Motor neuron (in vitro differentiated cells): ENCODE data around the gene TCFL5. TPM values are rescaled to one million over a fixed set of nuclear protein-coding genes. Genes with fewer than 3 reads are reported as not detected.

Experiments used
- ATAC-seq, 8 experiments: fragments of 200-7000 bp; cut with Tn5 transposase; replicated peaks in 6 of 8; 2 replicates each; pipeline ENCODE4 v1.8.0; 2021; ENCODE audit warnings: mild to moderate bottlenecking in 8 of 8, moderate library complexity in 8 of 8
- H3K27ac ChIP-seq, 2 donors: fragments of 250-450 bp; sonication (Bioruptor Pico); 2 replicates each; pipeline ENCODE4 v1.9.0; 2021; ENCODE audit warnings: antibody characterized with exemption in 2 of 2, mild to moderate bottlenecking in 2 of 2, moderate library complexity in 1 of 2
- H3K4me1 ChIP-seq, 2 donors: fragments of 250-450 bp; sonication (Bioruptor Pico); replicated peaks in 1 of 2; 2 replicates each; pipeline ENCODE4 v1.6.1; 2021; ENCODE audit warnings: antibody characterized with exemption in 2 of 2, mild to moderate bottlenecking in 2 of 2, moderate library complexity in 1 of 2
- H3K4me3 ChIP-seq, 5 donors: fragments of 250-450 bp; sonication (Bioruptor Pico); 2 replicates each; pipeline ENCODE4 v1.9.0; 2021; ENCODE audit warnings: antibody characterized with exemption in 5 of 5, mild to moderate bottlenecking in 5 of 5, moderate library complexity in 4 of 5
- WGBS, 10 experiments: fragments of 450-650 bp; shearing (Covaris generic); methylation state at CpG; one replicate each; pipeline ENCODE4 v1.0.0; 2022; 5-methylcytosine and 5-hydroxymethylcytosine counted together
- in situ Hi-C, 9 experiments: fragments of 400-800 bp; cut with MboI; loops; one replicate each; pipeline ENCODE4 v1.15.0; 2021; ENCODE audit warnings: low sequenced_read_pairs in 9 of 9, low pct_unique_long_range_greater_than_20kb in 2 of 9; ENCODE audit not compliant: unreplicated experiment in 9 of 9
- total RNA-seq, 8 experiments: library from RNA; unstranded; fragments of 300-600 nt; gene quantifications; 2 replicates each; pipeline versions ENCODE4 v1.2.3 to v1.2.4, GENCODE V29; 2022

TCFL5 gene
- total RNA-seq, 8 experiments from 2014 or later: 7.0 to 14.0 (median 9.9) TPM

GRCh38 chr20:62839816-62840215, 21.8 kb downstream of the TCFL5 start:
- ATAC-seq: peak in 5 of 8 experiments; percentile 7 to 19 (median 11)
- in situ Hi-C loops: no loop called here
- no peak overlapping the region for H3K27ac ChIP-seq
- WGBS, 10 experiments: no CpG with 5 or more reads among the region's 11 CpGs
- no peaks in the 10 kb centered on the region for H3K4me1 ChIP-seq
- no peak overlapping the region for H3K4me3 ChIP-seq

- Histone ChIP-seq H3K27ac (no peak overlapping the region), H3K4me3 (no peak overlapping the region), H3K4me1 (no peaks in the 10 kb centered on the region)
- 40 to 100% (median 80%) methylated on average over 1 to 4 of the region's 8 CpGs; no CpG with 5 or more reads in 3 of the 10 experiments for WGBS, 10 experiments
- in situ Hi-C loops: no loop called here
- peak in 2 of 8 experiments; percentile 9 to 24 for ATAC-seq
Observed at GRCh38 chr20:62839261-62839660, 22.4 kb downstream of the TCFL5 start.

- Histone ChIP-seq H3K4me3 (no peak overlapping the region), H3K4me1 (no peaks in the 10 kb centered on the region), H3K27ac (no peak overlapping the region)
- peak in 3 of 8 experiments; percentile 91 to 97 (median 95) for ATAC-seq
- WGBS, 10 experiments: 5 to 97% (median 92%) methylated on average over 4 to 19 of the region's 27 CpGs; no CpG with 5 or more reads in 1 of the 10 experiments
- in situ Hi-C loops: no loop called here
Observed at GRCh38 chr20:62838128-62838891, 23.3 kb downstream of the TCFL5 start.

GRCh38 chr20:62837790-62838127, 23.9 kb downstream of the TCFL5 start:
- H3K4me1 ChIP-seq: peaks cover 2% of the 10 kb centered on the region in 2 donors
- peak in 3 of 8 experiments; percentile 13 to 38 (median 27) for ATAC-seq
- H3K4me3 ChIP-seq: no peak overlapping the region
- H3K27ac ChIP-seq: no peak overlapping the region
- in situ Hi-C loops: no loop called here
- 33 to 100% (median 87%) methylated on average over 1 to 7 of the region's 8 CpGs; no CpG with 5 or more reads in 1 of the 10 experiments for WGBS, 10 experiments

- in situ Hi-C loops: no loop called here
- Histone ChIP-seq H3K4me3 (no peak overlapping the region), H3K4me1 (peaks cover 5 to 10% of the 10 kb centered on the region in 2 donors), H3K27ac (no peak overlapping the region)
- 83 to 100% (median 90%) methylated on average over 1 to 2 of the region's 19 CpGs; no CpG with 5 or more reads in 7 of the 10 experiments for WGBS, 10 experiments
- ATAC-seq: no peak
Observed at GRCh38 chr20:62836967-62837490, 24.6 kb downstream of the TCFL5 start.

GRCh38 chr20:62835931-62836861, 25.4 kb downstream of the TCFL5 start:
- Histone ChIP-seq H3K4me1 (peaks cover 5 to 16% of the 10 kb centered on the region in 2 donors), H3K4me3 (no peak overlapping the region), H3K27ac (no peak overlapping the region)
- 40 to 100% (median 75%) methylated on average over 2 to 23 of the region's 52 CpGs; no CpG with 5 or more reads in 3 of the 10 experiments for WGBS, 10 experiments
- ATAC-seq: no peak
- in situ Hi-C loops: no loop called here

GRCh38 chr20:62834967-62835730, 26.5 kb downstream of the TCFL5 start:
- 67 to 100% (median 93%) methylated on average over 1 to 19 of the region's 24 CpGs; no CpG with 5 or more reads in 2 of the 10 experiments for WGBS, 10 experiments
- in situ Hi-C loops: no loop called here
- ATAC-seq: no peak

GRCh38 chr20:62832951-62833391, 28.7 kb downstream of the TCFL5 start:
- in situ Hi-C loops: no loop called here
- WGBS, 10 experiments: 27 to 71% (median 57%) methylated on average over 1 to 5 of the region's 14 CpGs; no CpG with 5 or more reads in 7 of the 10 experiments
- H3K4me3 ChIP-seq: no peak overlapping the region
- H3K4me1 ChIP-seq: peaks cover 5 to 17% of the 10 kb centered on the region in 2 donors
- no peak overlapping the region for H3K27ac ChIP-seq
- ATAC-seq: peak in 1 of 8 experiments; percentile 16

More at GRCh38 chr20:62834967-62835730, 26.5 kb downstream of the TCFL5 start:
- Histone ChIP-seq H3K4me3 (no peak overlapping the region), H3K27ac (no peak overlapping the region), H3K4me1 (peaks cover 5 to 16% of the 10 kb centered on the region in 2 donors)

GRCh38 chr20:62832212-62832922, 29.3 kb downstream of the TCFL5 start:
- ATAC-seq: peak in 6 of 8 experiments; percentile 31 to 91 (median 70)
- in situ Hi-C loops: no loop called here
- Histone ChIP-seq H3K4me1 (peaks cover 10 to 23% of the 10 kb centered on the region in 2 donors), H3K4me3 (no peak overlapping the region), H3K27ac (no peak overlapping the region)
- 4 to 100% (median 30%) methylated on average over 1 to 10 of the region's 22 CpGs; no CpG with 5 or more reads in 2 of the 10 experiments for WGBS, 10 experiments

GRCh38 chr20:62831854-62832211, 29.8 kb downstream of the TCFL5 start:
- in situ Hi-C loops: no loop called here
- Histone ChIP-seq H3K4me3 (no peak overlapping the region), H3K4me1 (peaks cover 11 to 23% of the 10 kb centered on the region in 2 donors), H3K27ac (no peak overlapping the region)
- ATAC-seq: peak in 3 of 8 experiments; percentile 10 to 27 (median 10)
- WGBS, 10 experiments: 40 to 83% (median 75%) methylated on average over 1 to 10 of the region's 10 CpGs; no CpG with 5 or more reads in 5 of the 10 experiments

- in situ Hi-C loops: no loop called here
- 80 to 100% (median 88%) methylated on average over 1 to 4 of the region's 10 CpGs; no CpG with 5 or more reads in 5 of the 10 experiments for WGBS, 10 experiments
Observed at GRCh38 chr20:62831361-62831788, 30.2 kb downstream of the TCFL5 start.

More at GRCh38 chr20:62831361-62831788, 30.2 kb downstream of the TCFL5 start:
- peak in 1 of 8 experiments; percentile 34 for ATAC-seq
- peaks cover 11 to 23% of the 10 kb centered on the region in 2 donors for H3K4me1 ChIP-seq
- no peak overlapping the region for H3K27ac ChIP-seq
- no peak overlapping the region for H3K4me3 ChIP-seq
